A549 (cell line): ENCODE results near the gene SBF1. TPM values are rescaled to one million over a fixed set of nuclear protein-coding genes. Genes with fewer than 3 reads are reported as not detected.

ENCODE experiments used
- ATAC-seq, 2 experiments: fragments of 200-7000 bp in 1 of 2; fragments of >200 bp in 1 of 2; cut with Nextera tagmentation in 1 of 2; cut with Tn5 transposase in 1 of 2; 3 replicates each; pipeline versions ENCODE4 v1.8.0 to v1.9.1; 2018 to 2020; ENCODE audit warnings: mild to moderate bottlenecking in 1 of 2, moderate library complexity in 1 of 2
- CTCF ChIA-PET: fragments of 300-600 bp; sonication (Branson Sonifier 250); formaldehyde crosslinking; extraction: SDS; loops from one replicate; lab custom pipeline; 2021; ENCODE audit warnings: antibody characterized with exemption, inconsistent platforms; lab: Yijun Ruan, JAX
- POLR2A ChIA-PET: fragments of 350-600 bp; formaldehyde crosslinking; extraction: SDS; loops from one replicate; lab custom pipeline; 2021; ENCODE audit warnings: antibody characterized with exemption, inconsistent platforms; lab: Yijun Ruan, JAX
- DNase-seq, 2 experiments: peaks; one replicate each; pipeline versions ENCODE4 v3.0.0 to v3.0.0-alpha.2; 2011 to 2016; ENCODE audit warnings: low read depth in 1 of 2, low spot score in 1 of 2
- FAIRE-seq: peaks from 2 replicates; lab custom pipeline; 2011; peaks lifted over from hg19 to GRCh38; lab: Jason Lieb, UNC
- H3K27ac ChIP-seq, 2 experiments: fragments of >200 bp; sonication (Bioruptor Twin); formaldehyde crosslinking; 3 replicates each; pipeline ENCODE4 v1.5.1; 2016 to 2017
- H3K4me1 ChIP-seq: fragments of >200 bp; sonication (Bioruptor Twin); formaldehyde crosslinking; 3 replicates; pipeline ENCODE4 v1.6.1; 2016
- H3K4me2 ChIP-seq: fragments of >200 bp; sonication (Bioruptor Twin); formaldehyde crosslinking; 3 replicates; pipeline ENCODE4 v1.6.1; 2016
- H3K4me3 ChIP-seq: fragments of >200 bp; sonication (Bioruptor Twin); formaldehyde crosslinking; 3 replicates; pipeline ENCODE4 v1.5.1; 2016
- H3K9me3 ChIP-seq: fragments of >200 bp; sonication (Bioruptor Twin); formaldehyde crosslinking; 3 replicates; pipeline ENCODE4 v1.6.1; 2016
- BCL3 ChIP-seq: fragments of >200 bp; sonication (Bioruptor Twin); formaldehyde crosslinking; IDR thresholded peaks from 3 replicates; pipeline ENCODE4 v1.6.1; 2016
- CHD2 ChIP-seq: fragments of 150-350 bp; IDR thresholded peaks from 2 replicates; pipeline ENCODE4 v1.6.1; 2014; ENCODE audit warnings: low read length; ENCODE audit not compliant: partially characterized antibody
- ELK1 ChIP-seq: fragments of 150-350 bp; IDR thresholded peaks from 2 replicates; pipeline ENCODE4 v1.6.1; 2014; ENCODE audit warnings: low read depth, mild to moderate bottlenecking, low read length
- HDAC2 ChIP-seq: fragments of 200-600 bp; sonication (generic); IDR thresholded peaks from 2 replicates; pipeline ENCODE4 v1.6.1; 2016
- HES2 ChIP-seq: fragments of >200 bp; sonication (Bioruptor Twin); formaldehyde crosslinking; IDR thresholded peaks from 2 replicates; pipeline ENCODE4 v1.6.1; 2016
- HOXB5 ChIP-seq: fragments of 250-450 bp; sonication (Bioruptor Pico); IDR thresholded peaks from 2 replicates; pipeline ENCODE4 v1.5.0; 2020; ENCODE audit warnings: mild to moderate bottlenecking, moderate library complexity
- KDM1A ChIP-seq: fragments of 200-600 bp; sonication (generic); IDR thresholded peaks from 2 replicates; pipeline ENCODE4 v1.6.1; 2016; ENCODE audit warnings: low read depth, mild to moderate bottlenecking
- KDM5A ChIP-seq: fragments of 200-600 bp; sonication (generic); IDR thresholded peaks from 2 replicates; pipeline ENCODE4 v1.6.1; 2016; ENCODE audit warnings: antibody characterized with exemption, mild to moderate bottlenecking
- MAX ChIP-seq: IDR thresholded peaks from 2 replicates; pipeline ENCODE4 v1.6.1; 2012
- MYC ChIP-seq: IDR thresholded peaks from 2 replicates; pipeline ENCODE4 v1.6.1; 2012; ENCODE audit warnings: mild to moderate bottlenecking, inconsistent platforms, low read length, improper control_type of control experiment, borderline replicate concordance
- NFE2L2 ChIP-seq: fragments of 150-350 bp; conservative IDR thresholded peaks from 2 replicates; pipeline ENCODE4 v1.6.1; 2014; ENCODE audit warnings: low read length
- NPAS2 ChIP-seq: fragments of 250-450 bp; sonication (Bioruptor Pico); IDR thresholded peaks from 2 replicates; pipeline ENCODE4 v1.8.0; 2022; ENCODE audit warnings: mild to moderate bottlenecking, moderate library complexity, borderline replicate concordance
- PBX3 ChIP-seq: IDR thresholded peaks from 2 replicates; pipeline ENCODE4 v1.6.1; 2012
- POLR2AphosphoS2 ChIP-seq: conservative IDR thresholded peaks from 2 replicates; pipeline ENCODE4 v1.6.1; 2012; ENCODE audit warnings: low read length, improper control_type of control experiment, inconsistent platforms
- RCOR1 ChIP-seq: fragments of 150-350 bp; IDR thresholded peaks from 2 replicates; pipeline ENCODE4 v1.6.1; 2014; ENCODE audit warnings: antibody characterized with exemption, low read length, low read depth
- REST ChIP-seq: fragments of 200-600 bp; sonication (generic); IDR thresholded peaks from 2 replicates; pipeline ENCODE4 v1.6.1; 2016; ENCODE audit warnings: antibody characterized with exemption, mild to moderate bottlenecking, moderate library complexity
- SREBF2 ChIP-seq: fragments of 450-650 bp; IDR thresholded peaks from 2 replicates; pipeline ENCODE4 v1.6.1; 2014; ENCODE audit warnings: mild to moderate bottlenecking, moderate library complexity
- TFCP2L1 ChIP-seq: fragments of 250-450 bp; sonication (Bioruptor Pico); IDR thresholded peaks from 2 replicates; pipeline ENCODE4 v1.5.0; 2021; ENCODE audit warnings: mild to moderate bottlenecking
- ZC3H11A ChIP-seq: fragments of 450-650 bp; IDR thresholded peaks from 2 replicates; pipeline ENCODE4 v1.6.1; 2014; ENCODE audit warnings: antibody characterized with exemption, mild to moderate bottlenecking
- ZNF302 ChIP-seq: fragments of 250-450 bp; sonication (Bioruptor Pico); IDR thresholded peaks from 2 replicates; pipeline ENCODE4 v1.9.0; 2021; ENCODE audit warnings: inconsistent platforms, mild to moderate bottlenecking, moderate library complexity
- WGBS: methylation state at CpG from one replicate; pipeline ENCODE4 v1.1.6; 2017; ENCODE audit errors: missing lambda C conversion rate; 5-methylcytosine and 5-hydroxymethylcytosine counted together
- polyA plus RNA-seq, 4 experiments: library from polyadenylated mRNA; depleted of rRNA in 3 of 4; stranded (reverse); fragments of >200 nt; fragmentation: RNase III in 1 of 4; extraction: RNeasy Plus Mini Kit Qiagen cat#74134 plus additional on column Dnase treatment in 1 of 4; gene quantifications; 2 replicates in 3 of 4; 3 replicates in 1 of 4; pipeline ENCODE4 v1.2.3, GENCODE V29; 2011 to 2017

Gene SBF1
- polyA plus RNA-seq, 2 of the 4 experiments (the other 2 are of a cell fraction) = 9.6 to 23.0 TPM

GRCh38 chr22:50483977-50484853, 9.4 kb upstream of the SBF1 start (continued):
- no peak for TF ChIP-seq REST

- FAIRE-seq (no peak), DNase-seq (no peak), ATAC-seq (no peak)
- 98% methylated on average over 5 of the region's 8 CpGs for WGBS
- H3K4me2 ChIP-seq = no peak overlapping the region
- TF ChIP-seq ELK1 (no peak), HDAC2 (no peak), KDM5A (no peak), POLR2AphosphoS2 (no peak), NFE2L2 (no peak), HOXB5 (CRISPR knock-in tag) (no peak), MYC (no peak), KDM1A (no peak), RCOR1 (no peak), SREBF2 (no peak), ZC3H11A (no peak), PBX3 (no peak), CHD2 (no peak), MAX (no peak), HES2 (no peak), BCL3 (no peak), ZNF302 (CRISPR knock-in tag) (no peak), TFCP2L1 (CRISPR knock-in tag) (no peak), NPAS2 (CRISPR knock-in tag) (no peak)
- H3K9me3 ChIP-seq = no peaks in the 10 kb centered on the region
- CTCF ChIA-PET = interaction anchor here (1.2 kb wide), 2 partner anchors 15 to 80 kb away, joined by 3 to 6 read pairs; no protein-coding TSS in a partner anchor
- peaks cover 24% of the 10 kb centered on the region; the same call in 2 of the 3 replicates for H3K4me1 ChIP-seq
- H3K27ac ChIP-seq = no peak overlapping the region
- no peak overlapping the region for H3K4me3 ChIP-seq
- POLR2A ChIA-PET = no interaction called here
Observed at GRCh38 chr22:50483556-50483955, 8.7 kb upstream of the SBF1 start.
